LNCAP (cell line): ENCODE results near the gene DEFB125.

Experiments used
- TF ChIP-seq, protein P1 (sequence below): fragments of 450-650 bp; IDR thresholded peaks from 2 replicates; pipeline ENCODE4 v1.5.1; 2017; ENCODE audit warnings: mild to moderate bottlenecking

Gene DEFB125

DNA sequence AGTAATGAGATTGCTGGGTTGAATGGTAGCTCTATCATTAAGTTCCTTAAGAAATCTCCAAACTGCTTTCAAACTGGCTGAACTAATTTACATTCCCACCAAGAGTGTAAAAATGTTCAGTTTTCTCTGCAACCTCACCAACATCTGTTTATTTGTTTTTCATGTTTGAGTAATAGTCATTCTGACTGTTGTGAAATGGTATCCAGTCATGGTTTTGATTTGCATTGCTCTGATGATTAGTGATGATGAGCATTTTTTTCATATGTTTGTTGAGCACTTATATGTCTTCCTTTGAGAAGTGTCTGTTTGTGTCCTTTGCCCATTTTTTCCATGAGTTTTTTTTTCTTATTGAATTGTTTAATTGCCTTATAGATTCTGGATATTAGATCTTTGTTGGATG is 24.9 kb downstream of the DEFB125 start:
- TF ChIP-seq, protein P1, sequence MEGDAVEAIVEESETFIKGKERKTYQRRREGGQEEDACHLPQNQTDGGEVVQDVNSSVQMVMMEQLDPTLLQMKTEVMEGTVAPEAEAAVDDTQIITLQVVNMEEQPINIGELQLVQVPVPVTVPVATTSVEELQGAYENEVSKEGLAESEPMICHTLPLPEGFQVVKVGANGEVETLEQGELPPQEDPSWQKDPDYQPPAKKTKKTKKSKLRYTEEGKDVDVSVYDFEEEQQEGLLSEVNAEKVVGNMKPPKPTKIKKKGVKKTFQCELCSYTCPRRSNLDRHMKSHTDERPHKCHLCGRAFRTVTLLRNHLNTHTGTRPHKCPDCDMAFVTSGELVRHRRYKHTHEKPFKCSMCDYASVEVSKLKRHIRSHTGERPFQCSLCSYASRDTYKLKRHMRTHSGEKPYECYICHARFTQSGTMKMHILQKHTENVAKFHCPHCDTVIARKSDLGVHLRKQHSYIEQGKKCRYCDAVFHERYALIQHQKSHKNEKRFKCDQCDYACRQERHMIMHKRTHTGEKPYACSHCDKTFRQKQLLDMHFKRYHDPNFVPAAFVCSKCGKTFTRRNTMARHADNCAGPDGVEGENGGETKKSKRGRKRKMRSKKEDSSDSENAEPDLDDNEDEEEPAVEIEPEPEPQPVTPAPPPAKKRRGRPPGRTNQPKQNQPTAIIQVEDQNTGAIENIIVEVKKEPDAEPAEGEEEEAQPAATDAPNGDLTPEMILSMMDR, result no peak

DNA sequence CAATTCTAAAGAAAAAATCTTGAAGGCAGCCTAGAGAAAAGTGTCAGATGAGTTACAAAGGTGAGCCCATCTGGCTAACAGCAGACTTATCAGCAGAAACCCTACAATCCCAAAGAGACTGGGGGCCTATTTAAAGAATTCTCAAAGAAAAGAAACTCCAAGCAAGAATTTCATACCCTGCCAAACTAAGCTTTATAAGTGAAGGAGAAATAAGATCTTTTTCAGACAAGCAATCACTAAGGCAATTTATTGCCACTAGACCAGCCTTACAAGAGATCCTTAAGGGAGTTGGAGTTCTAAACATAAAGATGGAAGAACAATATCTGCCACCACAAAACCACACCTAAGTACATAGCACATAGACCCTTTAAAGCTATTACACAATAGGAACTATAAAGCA is 30.0 kb downstream of the DEFB125 start:
- TF ChIP-seq, protein P1, result no peak

DNA sequence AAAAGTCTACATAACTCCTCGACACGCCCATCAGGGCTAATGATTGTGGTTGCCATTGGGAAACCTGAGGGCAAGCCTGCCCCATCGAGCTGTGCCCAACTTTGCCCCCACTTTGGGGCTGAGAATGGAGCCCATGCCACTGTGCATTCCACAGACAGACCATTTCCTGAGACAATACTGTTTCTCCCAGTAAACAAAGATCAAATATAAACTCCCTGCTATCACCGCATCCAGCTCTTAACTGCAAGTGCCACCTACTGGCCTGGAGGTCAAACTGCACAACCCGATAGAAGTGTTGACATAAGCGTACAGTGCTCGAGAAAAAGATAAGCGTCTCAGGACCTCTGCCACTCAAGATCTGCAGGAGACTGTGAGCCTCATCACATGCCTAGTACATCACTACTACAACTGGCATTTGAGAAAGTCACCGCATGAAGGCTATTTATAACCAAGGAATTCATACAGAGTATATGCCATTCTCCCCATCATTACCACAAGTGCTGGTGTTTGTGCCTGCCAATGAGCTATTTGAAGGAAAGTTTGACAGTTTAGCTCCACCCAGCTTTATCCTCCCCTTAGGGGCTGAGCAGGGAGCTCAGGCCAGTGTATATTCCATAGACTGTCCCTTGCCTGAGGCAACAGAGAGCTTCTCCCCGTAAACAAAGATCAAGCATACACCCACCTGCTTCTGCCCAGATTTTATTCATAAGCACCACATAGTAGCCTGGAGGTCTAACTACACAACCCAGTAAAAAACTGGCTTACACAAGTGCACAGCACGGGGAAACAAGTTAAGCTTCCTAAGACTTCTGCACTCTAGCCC is 50.4 kb downstream of the DEFB125 start:
- TF ChIP-seq, protein P1, result peak; percentile 59

DNA sequence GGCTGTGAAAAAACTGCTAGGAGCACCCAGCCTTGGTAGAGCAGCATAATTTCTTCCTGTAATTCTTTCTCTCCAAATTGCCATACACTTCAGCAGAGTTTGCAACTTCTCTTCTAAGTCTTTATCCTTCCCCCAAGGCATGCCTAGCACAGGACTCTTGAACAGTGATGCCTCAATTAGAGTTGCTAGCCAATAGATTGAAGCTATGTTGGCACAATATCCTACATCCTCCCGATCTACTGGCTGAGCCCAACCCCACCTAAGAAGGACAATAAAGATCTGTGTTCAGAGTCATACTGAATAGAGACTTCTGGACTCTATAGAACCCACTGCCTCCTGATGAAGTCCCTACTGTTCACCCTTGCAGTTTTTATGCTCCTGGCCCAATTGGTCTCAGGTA is 54.8 kb downstream of the DEFB125 start, which contains the start of gene DEFB126:
TSS of gene DEFB126 (plus strand) at position 301 of the 400 bp plus-strand sequence. CDS start at position 340, 39 bp downstream.
- TF ChIP-seq, protein P1, result no peak

DNA sequence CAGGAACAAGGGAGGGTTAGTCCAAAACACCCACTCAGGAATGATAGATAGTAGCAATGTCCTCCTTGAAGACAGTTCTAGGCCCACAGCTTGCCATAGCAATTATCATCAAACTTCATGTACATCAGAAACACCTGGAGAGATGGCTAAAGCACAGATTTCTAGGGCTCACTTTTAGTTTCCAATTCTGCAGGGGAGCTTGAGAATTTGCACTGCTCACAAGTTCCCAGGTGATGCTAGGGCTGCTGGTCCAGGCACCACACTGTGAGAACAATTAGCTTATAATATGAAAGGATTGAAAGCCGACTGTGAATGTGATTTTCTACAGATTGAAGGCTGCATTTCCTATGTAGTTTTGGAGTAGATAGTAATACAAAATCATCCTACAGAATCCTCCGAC is 58.4 kb downstream of the DEFB125 start:
- TF ChIP-seq, protein P1, result no peak
